Endometrial microvascular endothelial cells (primary cell): Measurements from ENCODE around the gene HOXA6. TPM values are rescaled to one million over a fixed set of nuclear protein-coding genes. Genes with fewer than 3 reads are reported as not detected.

Source experiments
- in situ Hi-C: cut with HindIII; loops from 2 replicates; pipeline ENCODE4 v1.10.0; 2017; ENCODE audit warnings: low sequenced_read_pairs, low pct_unique_long_range_greater_than_20kb; ENCODE audit errors: inconsistent ontology term
- total RNA-seq: library from RNA; depleted of rRNA; stranded (reverse); fragments of >200 nt; gene quantifications from one replicate; pipeline ENCODE4 v1.2.3, GENCODE V29; 2015; ENCODE audit errors: inconsistent ontology term

HOXA6 gene
- total RNA-seq: 6.0 TPM

DNA sequence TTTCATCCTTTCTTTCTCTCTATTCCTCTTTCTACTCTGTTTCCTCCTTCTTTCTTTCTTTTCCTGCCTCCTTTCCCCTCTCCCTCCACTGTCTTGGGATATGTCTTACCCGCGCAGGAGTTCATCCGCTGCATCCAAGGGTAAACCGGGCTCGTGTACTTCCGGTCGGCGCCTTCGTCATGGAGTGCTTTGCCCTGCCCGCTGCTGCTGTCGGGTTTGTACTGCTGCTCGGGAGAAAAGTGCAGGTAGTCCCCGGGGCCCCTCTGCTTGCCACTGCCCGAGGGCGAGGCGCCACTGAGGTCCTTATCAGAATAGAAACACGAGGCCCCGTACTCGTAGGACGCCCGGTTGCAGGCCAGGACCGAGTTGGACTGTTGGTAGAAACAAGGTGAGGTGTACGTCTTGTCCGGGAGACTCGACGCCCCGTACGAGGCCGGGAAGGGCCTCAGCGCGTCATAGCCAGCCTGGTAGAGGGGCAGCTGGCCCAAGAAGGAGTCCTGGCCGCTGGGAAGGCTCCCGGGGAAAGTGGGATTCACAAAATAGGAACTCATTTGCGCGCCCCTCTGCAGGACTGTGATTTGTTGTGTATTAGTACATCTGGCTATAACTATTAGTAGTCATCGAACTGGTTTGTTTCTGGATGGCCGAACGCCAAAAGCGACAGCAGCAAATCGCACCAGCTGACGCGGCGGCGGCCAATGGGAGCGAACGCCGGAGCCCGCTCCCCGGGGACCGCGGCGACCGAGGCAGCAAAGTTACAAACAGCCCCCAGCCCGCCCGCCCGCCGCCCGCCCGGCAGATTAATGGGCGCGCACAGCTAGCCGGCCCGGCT lies at the start of gene HOXA6:
HOXA6 (minus strand) TSS at position 576 of the 832 bp plus-strand sequence; CDS start at position 551, 25 bp downstream.
- in situ Hi-C loops: no loop called here

DNA sequence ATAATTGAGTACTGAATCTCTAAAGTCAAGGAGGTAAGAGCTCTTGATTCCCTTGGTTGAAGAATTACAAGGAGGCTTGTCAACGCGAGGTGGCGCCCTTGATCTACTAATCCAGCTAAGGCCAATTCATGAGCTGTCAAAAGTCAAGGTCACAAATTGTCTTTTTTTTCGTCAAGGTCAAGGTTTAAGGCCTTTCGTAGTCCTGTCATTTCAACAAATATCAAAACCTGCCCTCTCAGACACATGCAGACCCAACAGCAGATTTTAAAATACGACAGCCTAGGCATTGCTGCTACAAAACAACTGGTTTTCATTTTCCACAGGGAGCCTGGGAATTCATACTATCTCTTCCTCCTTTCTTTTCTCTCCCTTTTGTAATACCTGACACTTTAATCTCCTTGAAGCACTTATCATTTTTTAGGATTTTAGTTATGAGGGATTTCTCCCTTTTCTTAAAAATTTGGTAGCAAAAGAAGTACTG lies 48.8 kb upstream of the HOXA6 start:
- in situ Hi-C loops: no loop called here

DNA sequence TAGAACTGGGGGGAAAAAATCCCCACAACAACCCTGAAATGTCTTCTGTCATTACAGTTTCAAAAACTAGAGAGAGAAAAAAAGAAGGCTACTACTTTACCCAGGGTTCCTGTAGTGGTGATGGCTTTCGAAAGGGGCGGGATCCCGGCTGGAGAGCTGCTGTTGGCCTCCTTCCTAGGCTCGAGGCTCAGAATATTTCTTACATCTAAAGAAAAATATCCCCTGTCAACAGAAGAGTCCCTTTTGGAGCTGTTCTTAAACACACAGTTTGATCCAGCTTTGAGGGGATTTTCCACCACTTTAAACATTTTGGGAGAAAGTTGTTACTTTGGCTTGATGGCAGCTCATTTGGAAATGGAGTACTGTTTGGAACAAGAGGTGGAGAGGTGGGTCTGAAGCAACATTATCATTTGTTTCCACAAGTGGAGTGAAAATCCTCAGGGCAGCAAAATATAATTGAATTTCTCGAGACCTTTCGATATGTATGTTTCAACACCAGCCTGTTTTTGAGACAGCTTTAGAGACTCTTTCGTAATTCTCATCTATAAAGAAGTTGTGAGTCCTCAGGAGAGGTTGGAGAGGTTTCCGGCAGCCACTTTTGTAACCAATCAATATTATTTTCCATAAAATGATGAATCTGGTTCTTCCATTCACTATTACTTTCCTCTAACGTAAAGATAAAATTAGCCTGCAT lies 47.3 kb upstream of the HOXA6 start:
- in situ Hi-C loops: no loop called here

DNA sequence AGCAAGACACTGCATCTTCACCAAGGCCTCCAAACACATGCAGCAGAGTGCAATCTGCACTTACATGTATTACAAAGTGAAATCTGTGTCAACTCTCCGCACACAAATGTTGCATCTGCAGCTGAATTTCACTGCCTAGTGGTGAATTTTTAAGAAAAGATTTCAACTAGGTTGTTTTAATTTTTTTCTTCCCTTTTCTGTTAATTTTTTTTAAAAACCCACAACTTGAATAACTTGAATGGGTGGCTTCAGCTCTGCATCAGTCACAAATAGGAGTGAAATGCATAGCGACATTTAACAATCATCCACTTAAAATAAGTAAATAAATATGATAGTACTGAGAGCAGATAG lies 46.4 kb upstream of the HOXA6 start:
- in situ Hi-C loops: no loop called here

DNA sequence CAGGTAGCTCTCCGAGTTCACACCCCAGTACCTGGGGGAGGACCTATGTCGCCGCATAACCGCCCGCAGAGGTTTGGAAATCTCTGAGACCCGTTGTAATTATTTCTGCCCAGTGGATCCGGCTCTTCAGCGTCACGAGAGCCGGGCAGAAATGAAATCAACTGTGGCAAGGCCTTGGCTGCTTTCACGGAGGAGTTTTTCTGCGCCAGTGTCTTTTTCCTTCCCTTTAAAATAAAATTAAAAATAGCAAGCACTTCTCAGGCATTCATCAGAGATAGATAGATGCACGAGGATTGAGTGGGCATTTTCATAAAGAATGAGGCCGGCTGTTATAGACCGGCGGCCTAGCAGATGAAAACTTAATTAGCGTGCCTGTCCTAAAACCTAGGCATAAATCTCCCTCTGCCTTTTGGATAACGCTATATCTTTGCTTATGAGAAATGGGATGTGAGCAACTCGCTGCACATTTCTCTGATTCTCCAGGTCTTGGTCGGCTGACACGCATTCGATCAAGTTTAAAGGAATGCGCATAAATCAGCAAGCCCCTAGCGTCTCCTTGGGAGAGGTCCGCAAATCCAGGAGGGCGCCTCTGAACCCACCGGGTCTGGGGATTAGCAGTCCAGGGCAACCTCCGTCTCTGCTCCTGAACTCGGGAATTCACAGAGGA lies 45.9 kb upstream of the HOXA6 start:
- in situ Hi-C loops: no loop called here

DNA sequence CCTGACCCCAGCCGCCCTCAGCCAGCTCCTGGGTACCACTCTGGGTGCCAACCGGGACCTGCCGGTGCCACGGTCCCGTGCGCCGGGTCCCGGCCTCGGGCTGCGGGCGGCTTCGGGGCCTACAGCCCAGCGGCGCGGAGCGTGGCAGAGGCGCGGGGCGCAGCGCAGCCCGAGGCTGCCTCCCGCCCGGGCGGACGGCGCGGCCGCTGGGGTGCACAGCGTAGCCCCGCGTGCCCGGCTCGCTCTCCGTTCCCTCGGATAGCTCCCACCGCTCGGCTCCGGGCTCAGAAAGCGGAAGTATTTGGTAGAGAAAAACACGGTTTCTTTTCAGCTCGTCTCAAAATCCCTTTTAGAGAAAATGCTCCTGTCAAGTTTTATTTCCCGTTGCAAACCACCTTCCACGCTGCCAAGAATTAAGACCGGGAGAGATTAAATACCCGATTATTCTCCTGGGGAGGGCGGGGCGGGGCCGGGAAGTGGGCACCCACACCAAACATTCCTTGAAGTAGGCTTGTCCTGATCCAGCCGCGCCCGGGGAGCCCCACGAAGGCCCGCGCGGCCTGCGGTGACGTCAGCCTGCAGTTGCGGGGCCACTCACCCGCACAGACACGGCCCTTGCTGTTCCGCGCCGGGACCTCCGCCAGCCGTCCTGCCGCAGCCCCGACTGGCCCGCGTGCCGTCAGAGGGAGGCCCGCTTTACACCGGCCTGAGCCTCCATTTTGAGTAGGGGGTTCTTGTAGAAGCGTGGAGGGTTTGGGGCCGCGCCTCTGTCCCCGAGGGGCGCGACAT lies 45.2 kb upstream of the HOXA6 start:
- in situ Hi-C loops: no loop called here

DNA sequence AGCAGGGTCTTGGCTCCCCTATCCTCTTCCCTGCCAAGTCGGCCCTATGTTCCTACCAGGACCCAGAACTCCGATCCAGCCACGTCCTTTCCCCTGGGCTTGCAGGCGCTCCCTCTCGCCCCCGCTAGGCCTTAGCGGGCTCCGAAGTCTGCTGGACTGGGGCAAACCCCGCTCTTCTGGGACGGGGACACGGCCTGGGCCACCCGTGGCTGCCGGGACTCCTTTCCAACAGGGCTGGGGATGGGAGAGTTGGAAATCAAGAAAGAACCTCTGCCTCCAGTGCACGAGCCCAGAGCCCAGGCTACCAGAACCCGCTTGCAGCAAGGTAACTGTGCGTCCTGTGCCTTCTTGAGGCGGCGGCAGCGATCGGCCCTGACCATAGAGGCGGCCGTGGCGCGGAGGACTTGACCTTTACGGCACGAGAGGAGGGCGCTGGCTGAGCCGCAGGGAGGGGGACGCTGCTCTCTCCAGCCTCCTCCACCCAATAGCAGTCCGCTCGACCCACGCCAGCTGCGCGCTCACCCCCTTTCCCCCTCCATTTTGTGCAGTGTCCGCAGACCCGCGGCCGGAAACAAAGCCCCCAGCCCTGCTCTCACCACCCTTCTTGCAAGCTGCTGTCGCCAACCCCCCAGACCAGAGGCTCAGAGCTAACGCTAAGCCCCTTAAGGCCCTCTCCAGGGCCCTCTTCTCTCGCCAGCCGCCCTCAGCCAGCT lies 44.4 kb upstream of the HOXA6 start:
- in situ Hi-C loops: no loop called here

DNA sequence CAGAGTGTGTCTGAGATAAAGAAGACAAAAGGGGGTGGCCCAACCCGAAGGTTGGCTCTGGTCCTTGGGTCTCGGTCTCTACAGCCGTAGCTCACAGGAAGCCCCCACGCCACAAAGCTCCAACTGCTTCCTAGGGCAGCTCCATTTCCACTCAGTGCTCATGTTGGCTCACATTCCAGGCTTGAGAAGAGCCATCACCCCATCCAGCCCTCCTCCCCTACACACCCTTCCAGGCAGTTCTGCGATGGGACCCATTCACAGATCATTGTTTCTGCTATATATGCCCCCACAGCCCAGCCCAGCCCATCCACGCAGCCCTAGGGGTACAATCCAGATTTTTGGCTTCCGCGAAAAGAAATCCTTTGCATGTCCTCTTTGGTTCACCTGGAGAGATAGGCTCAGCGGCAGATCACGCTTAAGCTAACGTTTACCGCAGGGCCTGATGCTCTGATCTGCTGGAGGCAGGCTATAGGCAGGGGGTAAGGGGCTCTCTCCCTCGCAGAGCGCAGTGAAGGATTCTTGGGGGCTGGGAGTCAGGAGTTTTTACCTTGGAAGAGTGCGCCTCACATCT lies 43.7 kb upstream of the HOXA6 start:
- in situ Hi-C loops: no loop called here

DNA sequence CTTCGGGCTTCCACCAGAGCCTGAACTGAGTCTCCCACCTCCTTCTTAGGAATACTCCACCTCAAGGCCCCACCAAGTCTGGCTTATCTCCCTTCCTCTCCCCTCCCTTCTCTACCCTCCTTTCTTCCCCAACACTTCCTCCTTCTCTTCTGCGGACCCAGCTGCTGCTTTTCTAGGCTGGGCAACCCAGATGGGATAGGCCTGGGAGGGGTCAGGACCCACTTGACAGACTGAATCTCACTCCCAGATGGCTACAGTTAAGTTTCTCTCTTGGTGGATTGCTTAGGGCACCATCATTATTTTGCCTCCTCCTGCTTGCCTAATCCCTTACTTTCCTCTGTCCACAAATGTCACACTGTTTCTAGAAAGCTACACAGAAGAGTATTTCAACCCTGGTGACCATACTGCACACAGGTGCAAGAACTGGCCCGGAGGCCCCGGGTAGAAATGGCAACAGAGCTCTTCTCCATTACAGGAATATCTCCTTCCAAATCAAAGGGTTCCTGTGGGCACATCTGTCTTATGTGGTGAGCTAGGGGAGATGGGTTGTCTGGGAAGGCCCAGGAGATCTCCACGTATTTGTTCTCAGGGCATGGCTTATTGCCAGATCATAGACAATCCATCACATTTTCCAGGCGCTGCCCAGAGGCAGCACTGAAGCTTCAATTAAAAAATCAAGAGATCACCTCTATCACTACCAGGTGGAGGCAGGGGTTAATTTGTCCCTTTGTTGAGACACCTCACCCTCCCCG lies 42.6 kb upstream of the HOXA6 start:
- in situ Hi-C loops: no loop called here

DNA sequence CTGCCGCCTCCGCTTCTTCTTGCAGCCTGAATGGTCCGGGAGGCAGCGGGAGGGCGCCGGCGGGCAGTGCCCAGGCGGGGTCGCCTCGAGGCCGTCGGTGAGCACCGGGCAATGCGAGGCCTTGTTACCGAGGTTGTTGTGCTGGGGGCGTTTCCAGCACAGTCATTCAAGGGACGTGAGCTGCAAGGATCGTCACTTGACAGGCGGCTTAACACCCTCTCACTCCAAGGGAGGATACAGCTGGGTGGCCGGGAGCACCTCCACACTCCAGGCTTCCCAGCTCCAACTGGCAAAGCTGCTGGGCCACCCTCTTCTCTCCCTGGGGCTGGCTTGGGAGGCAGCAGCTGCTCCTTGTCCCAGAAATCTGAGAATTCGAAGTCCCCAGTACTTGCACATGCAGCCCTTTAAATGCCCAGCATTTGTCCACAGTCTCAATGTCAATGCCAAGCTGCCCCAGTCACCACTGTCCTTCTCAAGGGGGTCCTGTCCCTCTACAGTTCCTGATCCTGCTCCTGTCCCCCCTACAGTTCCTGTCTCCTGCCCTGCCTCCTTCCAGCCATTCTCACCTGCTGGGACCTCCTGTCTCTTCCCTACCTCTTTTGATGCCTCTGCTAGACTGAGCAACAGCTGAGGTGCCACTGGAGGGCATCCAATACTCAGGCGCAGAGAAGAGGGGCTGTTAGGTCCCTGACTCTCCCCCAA lies 41.9 kb upstream of the HOXA6 start:
- in situ Hi-C loops: no loop called here

DNA sequence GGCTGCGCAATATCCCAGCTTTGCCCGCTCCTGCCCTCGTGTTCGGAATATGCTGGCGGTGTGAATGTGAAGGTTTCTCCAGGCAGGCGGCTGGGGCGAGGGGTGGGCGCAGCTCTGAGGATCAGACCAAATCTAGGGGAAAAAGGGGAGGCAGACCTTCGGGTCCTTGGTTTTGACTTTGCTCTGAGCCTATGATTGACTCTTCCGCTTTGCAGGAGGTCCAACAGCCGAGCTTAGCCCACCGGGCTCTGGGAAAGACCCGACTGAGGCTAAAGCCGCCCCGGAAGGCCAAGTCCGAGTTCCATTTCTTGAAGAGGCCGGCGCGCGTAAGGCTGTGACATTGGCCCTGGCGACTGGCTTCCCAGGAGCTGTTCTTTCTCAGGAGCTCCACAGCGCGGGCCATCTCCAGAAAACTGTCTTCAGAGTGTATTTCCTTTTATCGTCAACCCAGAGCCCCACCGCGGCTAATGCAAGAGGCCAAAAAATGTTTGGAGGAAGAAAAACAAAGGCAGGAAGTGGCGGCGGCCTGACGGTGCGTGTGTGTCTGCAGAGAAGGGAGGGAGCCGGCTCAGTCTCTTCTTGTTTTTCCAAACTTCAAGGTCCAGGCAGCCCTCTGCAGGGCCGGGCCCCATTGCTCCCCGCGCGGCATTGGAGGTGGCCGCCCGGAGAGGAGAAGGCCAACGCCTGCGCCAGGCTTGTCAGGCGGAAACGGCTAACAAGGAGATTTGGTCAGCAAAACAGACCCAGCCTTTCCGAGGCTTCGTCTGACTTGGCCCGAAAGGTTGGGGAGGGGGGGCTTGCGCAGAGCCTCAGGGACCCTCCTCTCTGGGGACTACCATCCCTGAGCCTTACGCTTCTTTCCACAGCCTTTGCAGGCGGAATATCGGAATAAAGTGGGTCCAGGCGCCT lies 41.1 kb upstream of the HOXA6 start:
- in situ Hi-C loops: no loop called here

DNA sequence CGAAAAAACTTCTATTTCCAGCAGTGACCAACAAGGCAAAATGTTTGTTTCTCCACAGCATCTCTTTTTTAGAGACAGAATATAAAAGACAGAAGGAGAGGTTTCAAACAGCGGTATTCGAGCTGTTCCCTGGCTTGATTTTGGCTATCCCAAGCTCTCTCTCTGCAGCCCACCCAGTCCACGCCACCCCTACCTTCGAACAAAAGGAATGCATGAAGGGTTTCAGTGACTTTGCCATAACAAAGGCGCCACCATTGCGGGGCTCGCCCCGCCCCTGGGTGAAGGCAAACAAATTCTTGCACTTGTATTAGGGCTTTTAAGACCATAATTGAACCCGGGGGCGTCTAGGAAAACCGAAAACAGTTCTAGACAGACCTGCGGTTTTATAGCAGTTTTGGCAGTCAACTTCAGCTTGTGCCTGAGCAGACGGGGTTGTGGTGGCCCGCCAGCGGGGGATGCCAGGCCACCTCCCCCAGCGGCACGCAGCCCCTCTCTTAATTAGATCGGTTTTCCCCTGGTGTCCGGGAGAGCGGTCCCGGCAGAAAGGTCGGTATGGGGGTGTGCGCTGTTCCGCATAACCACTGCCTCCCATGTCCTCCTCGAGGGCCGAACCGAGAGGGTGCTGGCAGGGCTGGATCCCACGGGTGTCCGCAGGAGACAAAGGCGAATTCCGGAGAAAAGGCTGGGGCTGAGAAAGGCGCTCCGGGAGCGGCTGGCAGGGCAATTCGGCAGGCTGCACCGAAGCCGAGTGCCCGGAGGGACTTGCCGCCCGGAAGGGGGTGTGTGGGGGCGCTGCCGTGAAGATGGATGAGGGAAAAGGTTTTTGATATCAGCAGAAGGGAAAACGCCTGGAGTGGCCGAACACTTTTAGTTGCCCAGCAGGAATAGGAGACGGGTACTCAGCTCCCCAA lies 40.2 kb upstream of the HOXA6 start:
- in situ Hi-C loops: no loop called here

DNA sequence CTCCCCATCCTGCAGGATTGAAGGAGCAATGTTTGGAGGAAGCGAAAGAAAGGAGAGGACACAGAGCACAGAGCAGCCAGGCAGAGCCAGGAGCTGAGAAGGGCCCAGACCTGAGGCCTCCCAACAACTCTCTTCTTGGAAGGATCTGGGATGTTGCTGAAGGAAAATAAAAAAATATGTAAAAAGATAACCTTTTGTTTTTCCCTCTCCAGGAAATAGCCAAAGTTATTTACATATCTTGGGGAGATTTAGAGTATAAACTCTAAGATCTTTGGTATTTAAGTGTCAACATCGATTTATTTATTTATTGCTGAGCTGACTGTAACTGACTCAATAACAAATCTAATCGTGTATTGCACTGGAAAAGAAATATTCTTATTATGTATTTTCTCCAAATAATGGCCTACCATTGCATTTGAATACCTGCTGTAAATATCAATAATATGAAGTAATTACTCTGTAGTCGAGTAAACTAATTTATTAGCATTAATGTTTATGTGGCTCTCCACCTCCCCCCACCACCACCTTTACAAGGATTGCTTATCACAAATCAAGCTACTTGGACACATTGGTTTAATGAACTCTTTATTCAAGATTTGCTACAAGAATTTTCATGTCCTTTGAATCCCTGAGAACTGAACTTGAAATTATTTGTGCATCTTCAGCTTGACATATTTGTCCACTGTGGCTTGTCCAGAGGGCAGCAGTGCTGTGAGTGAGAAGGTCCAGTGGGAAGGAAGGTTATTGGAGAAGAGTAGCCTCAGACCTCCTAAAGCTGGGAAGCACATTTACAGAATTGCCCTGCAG lies 39.3 kb upstream of the HOXA6 start:
- in situ Hi-C loops: no loop called here
